HepG2 (cell line): ENCODE results near the gene AGR3. TPM values are rescaled to one million over a fixed set of nuclear protein-coding genes. Genes with fewer than 3 reads are reported as not detected.
A peak's percentile ranks its signal among the peaks of the same experiment; 100 is the strongest.

ENCODE experiments used
- ATAC-seq: fragments of 200-7000 bp; cut with Tn5 transposase; 3 replicates; pipeline ENCODE4 v1.9.1; 2020; ENCODE audit warnings: mild to moderate bottlenecking, moderate library complexity
- BruUV-seq: library from RNA; stranded (reverse); fragments of 400-500 nt; replicated peaks from 2 replicates; lab custom pipeline; 2021; lab: Mats Ljungman, UMichigan
- CTCF ChIA-PET: fragments of 300-600 bp; formaldehyde crosslinking; extraction: SDS; loops from one replicate; lab custom pipeline; 2021; ENCODE audit warnings: low total read pairs, inconsistent platforms, low intra/inter-chr PET ratio; lab: Yijun Ruan, JAX
- POLR2A ChIA-PET: fragments of 350-600 bp; sonication (Branson Sonifier 250); formaldehyde crosslinking; loops from one replicate; lab custom pipeline; 2020; ENCODE audit warnings: antibody characterized with exemption, inconsistent platforms; lab: Yijun Ruan, JAX
- DNase-seq: peaks from one replicate; pipeline ENCODE4 v3.0.0-alpha.2; 2015; ENCODE audit warnings: low spot score
- FAIRE-seq: peaks from 3 replicates; lab custom pipeline; 2011; peaks lifted over from hg19 to GRCh38; lab: Jason Lieb, UNC
- H2AFZ ChIP-seq: one replicate; pipeline ENCODE4 v1.6.1; 2011; ENCODE audit warnings: low read length, inconsistent platforms
- H3K27ac ChIP-seq: fragments of 300-600 bp; 3 replicates; pipeline ENCODE4 v1.8.0; 2011; ENCODE audit warnings: mixed run types, mild to moderate bottlenecking, mixed read lengths, low read length, inconsistent platforms; ENCODE audit not compliant: insufficient read depth; ENCODE audit errors: extremely low read length
- H3K27me3 ChIP-seq, 2 experiments: fragments of 200-600 bp in 1 of 2; 2 replicates in 1 of 2; 3 replicates in 1 of 2; pipeline versions ENCODE4 v1.6.0 to v1.8.0; 2011; ENCODE audit warnings: low read length in 2 of 2, mild to moderate bottlenecking in 2 of 2, moderate library complexity in 2 of 2, inconsistent platforms in 1 of 2; ENCODE audit not compliant: insufficient read depth in 2 of 2, control insufficient read depth in 1 of 2
- H3K36me3 ChIP-seq, 2 experiments: fragments of 200-600 bp in 1 of 2; replicated peaks in 1 of 2; 2 replicates in 1 of 2; 3 replicates in 1 of 2; pipeline versions ENCODE4 v1.5.1 to v1.8.0; 2011; ENCODE audit warnings: low read length in 2 of 2, inconsistent platforms in 1 of 2; ENCODE audit not compliant: insufficient read depth in 2 of 2, control insufficient read depth in 1 of 2
- H3K4me1 ChIP-seq: 2 replicates; pipeline ENCODE4 v1.5.1; 2012; ENCODE audit warnings: low read length, inconsistent platforms; ENCODE audit not compliant: insufficient read depth
- H3K4me2 ChIP-seq: 2 replicates; pipeline ENCODE4 v1.6.0; 2011; ENCODE audit warnings: low read depth, low read length, inconsistent platforms
- H3K4me3 ChIP-seq, 3 experiments: fragments of 200-600 bp in 1 of 3; sonication (generic), shearing (Covaris generic) in 1 of 3; replicated peaks in 1 of 3; 2 replicates each; pipeline ENCODE4 v1.5.1; 2011 to 2016; ENCODE audit warnings: low read length in 3 of 3, inconsistent platforms in 2 of 3, low read depth in 2 of 3, mild to moderate bottlenecking in 2 of 3, control low read depth in 1 of 3, mixed read lengths in 1 of 3; ENCODE audit not compliant: insufficient read depth in 1 of 3
- H3K79me2 ChIP-seq: one replicate; pipeline ENCODE4 v1.6.1; 2011; ENCODE audit warnings: low read length, inconsistent platforms; ENCODE audit not compliant: insufficient read depth
- H3K9ac ChIP-seq: 2 replicates; pipeline ENCODE4 v1.6.0; 2011; ENCODE audit warnings: mild to moderate bottlenecking, low read depth, low read length, inconsistent platforms; ENCODE audit not compliant: insufficient read depth
- H3K9me3 ChIP-seq: 2 replicates; pipeline ENCODE4 v1.5.1; 2012; ENCODE audit warnings: mild to moderate bottlenecking, low read length
- H4K20me1 ChIP-seq: 2 replicates; pipeline ENCODE4 v1.6.0; 2011; ENCODE audit warnings: inconsistent platforms, mild to moderate bottlenecking, low read length, moderate library complexity; ENCODE audit not compliant: insufficient read depth
- ATF4 ChIP-seq, 2 experiments: fragments of 450-650 bp in 1 of 2; sonication (generic) in 1 of 2; formaldehyde crosslinking; IDR thresholded peaks; 2 replicates each; pipeline versions ENCODE4 v1.5.0 to v1.8.0; 2020 to 2022; ENCODE audit warnings: mild to moderate bottlenecking in 1 of 2, missing genetic modification reagents in 1 of 2
- CAMTA2 ChIP-seq: sonication (generic); formaldehyde crosslinking; IDR thresholded peaks from 2 replicates; pipeline ENCODE4 v1.4.0; 2020; ENCODE audit warnings: mild to moderate bottlenecking, missing genetic modification reagents, borderline replicate concordance
- FOSL1 ChIP-seq: sonication (generic); formaldehyde crosslinking; IDR thresholded peaks from 2 replicates; pipeline ENCODE4 v1.9.0; 2021; ENCODE audit warnings: missing genetic modification reagents, borderline replicate concordance
- IRX3 ChIP-seq: sonication (generic); formaldehyde crosslinking; IDR thresholded peaks from 2 replicates; pipeline ENCODE4 v1.8.1; 2023; ENCODE audit warnings: mild to moderate bottlenecking, low read depth, missing genetic modification reagents, borderline replicate concordance
- KDM3A ChIP-seq: IDR thresholded peaks from 2 replicates; pipeline ENCODE4 v1.6.1; 2018; ENCODE audit warnings: low read depth, missing compliant biosample characterization
- MTA1 ChIP-seq: sonication (generic); formaldehyde crosslinking; IDR thresholded peaks from 2 replicates; pipeline ENCODE4 v1.4.0; 2020; ENCODE audit warnings: missing genetic modification reagents, mild to moderate bottlenecking, borderline replicate concordance
- PITX1 ChIP-seq: sonication (generic); formaldehyde crosslinking; IDR thresholded peaks from 2 replicates; pipeline ENCODE4 v1.5.1; 2020; ENCODE audit warnings: mild to moderate bottlenecking, missing genetic modification reagents
- TOPORS ChIP-seq: sonication (generic); formaldehyde crosslinking; IDR thresholded peaks from 2 replicates; pipeline ENCODE4 v1.8.0; 2023; ENCODE audit warnings: mild to moderate bottlenecking, missing genetic modification reagents
- ZHX1 ChIP-seq: sonication (generic); formaldehyde crosslinking; IDR thresholded peaks from 2 replicates; pipeline ENCODE4 v1.8.1; 2022; ENCODE audit warnings: low read depth, mild to moderate bottlenecking, missing genetic modification reagents
- ZMYM3 ChIP-seq: sonication (generic); formaldehyde crosslinking; IDR thresholded peaks from 2 replicates; pipeline ENCODE4 v1.5.1; 2020; ENCODE audit warnings: mild to moderate bottlenecking, missing genetic modification reagents
- ZNF605 ChIP-seq: sonication (generic); formaldehyde crosslinking; IDR thresholded peaks from 2 replicates; pipeline ENCODE4 v1.8.0; 2022; ENCODE audit warnings: mild to moderate bottlenecking, missing genetic modification reagents
- ZXDC ChIP-seq: sonication (generic); formaldehyde crosslinking; IDR thresholded peaks from 2 replicates; pipeline ENCODE4 v1.5.0; 2020; ENCODE audit warnings: mild to moderate bottlenecking, missing genetic modification reagents
- WGBS: methylation state at CpG from one replicate; pipeline ENCODE4 v1.1.6; 2017; ENCODE audit warnings: low lambda C conversion rate; 5-methylcytosine and 5-hydroxymethylcytosine counted together
- in situ Hi-C: cut with HindIII; loops from 2 replicates; pipeline ENCODE4 v1.10.0; 2017; ENCODE audit warnings: low pct_unique_long_range_greater_than_20kb; ENCODE audit not compliant: extremely low pct_ligation_motif_present
- intact Hi-C: fragments of 100-400 bp; cut with micrococcal nuclease; formaldehyde crosslinking; loops from one replicate; pipeline ENCODE4 v1.10.0; 2022; ENCODE audit not compliant: unreplicated experiment
- polyA plus RNA-seq, 8 experiments: library from polyadenylated mRNA; depleted of rRNA in 3 of 8; stranded (reverse) in 7 of 8; unstranded in 1 of 8; fragments of >200 nt; fragmentation: Illumina TruSeq in 4 of 8; extraction: Trizol in 4 of 8; gene quantifications; 2 replicates each; pipeline versions ENCODE4 v1.2.1 to v1.2.3, GENCODE V29; 2011 to 2016; ENCODE audit warnings: low read depth in 4 of 8, missing spikeins in 1 of 8, mixed read lengths in 1 of 8; ENCODE audit not compliant: insufficient read depth in 1 of 8
- total RNA-seq, 5 experiments: library from RNA; depleted of rRNA; stranded (reverse); fragments of >200 nt; fragmentation: Illumina TruSeq; extraction: Trizol; gene quantifications; 2 replicates each; pipeline ENCODE4 v1.2.3, GENCODE V29; 2016; ENCODE audit warnings: low read depth in 1 of 5
- TF ChIP-seq, protein P1 (sequence below): sonication (generic); formaldehyde crosslinking; IDR thresholded peaks from 2 replicates; pipeline ENCODE4 v1.8.0; 2022; ENCODE audit warnings: mild to moderate bottlenecking, missing genetic modification reagents

The AGR3 gene
- total and polyA plus RNA-seq, 2 of the 13 experiments (the other 11 are each of a cell fraction or from before 2014, with no cell fraction given): not detected

DNA sequence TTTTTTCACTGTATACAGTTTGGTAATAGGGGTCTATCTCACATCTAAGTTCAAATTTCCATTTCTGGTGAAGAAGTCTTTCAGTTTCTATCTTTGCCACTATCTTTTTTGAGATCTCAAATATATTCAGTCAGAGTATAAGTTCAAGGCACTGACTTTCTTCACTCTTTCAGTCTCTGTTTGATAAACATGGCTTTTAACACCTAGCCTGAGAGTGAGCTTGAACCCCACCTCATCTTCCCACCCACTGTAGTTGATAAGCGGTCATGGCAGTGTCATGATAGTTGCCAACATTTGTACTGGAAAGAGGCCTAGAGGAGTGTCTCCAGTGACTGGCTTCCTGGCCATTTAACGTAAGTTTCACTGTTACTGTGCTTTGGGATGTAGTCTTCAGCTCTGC is 41.2 kb upstream of the AGR3 start (continued):
- no peak for TF ChIP-seq ZNF605 (CRISPR knock-in tag)
- TF ChIP-seq ZXDC (CRISPR knock-in tag): no peak
- TF ChIP-seq PITX1 (CRISPR knock-in tag): no peak
- TF ChIP-seq TOPORS (CRISPR knock-in tag): no peak
- TF ChIP-seq, protein P1, sequence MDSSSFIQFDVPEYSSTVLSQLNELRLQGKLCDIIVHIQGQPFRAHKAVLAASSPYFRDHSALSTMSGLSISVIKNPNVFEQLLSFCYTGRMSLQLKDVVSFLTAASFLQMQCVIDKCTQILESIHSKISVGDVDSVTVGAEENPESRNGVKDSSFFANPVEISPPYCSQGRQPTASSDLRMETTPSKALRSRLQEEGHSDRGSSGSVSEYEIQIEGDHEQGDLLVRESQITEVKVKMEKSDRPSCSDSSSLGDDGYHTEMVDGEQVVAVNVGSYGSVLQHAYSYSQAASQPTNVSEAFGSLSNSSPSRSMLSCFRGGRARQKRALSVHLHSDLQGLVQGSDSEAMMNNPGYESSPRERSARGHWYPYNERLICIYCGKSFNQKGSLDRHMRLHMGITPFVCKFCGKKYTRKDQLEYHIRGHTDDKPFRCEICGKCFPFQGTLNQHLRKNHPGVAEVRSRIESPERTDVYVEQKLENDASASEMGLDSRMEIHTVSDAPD: no peak
- TF ChIP-seq MTA1 (CRISPR knock-in tag): no peak

GRCh38 chr7:16921644-16922257 is 40.0 kb upstream of the AGR3 start:
- H3K27me3 ChIP-seq: no peaks in the 10 kb centered on the region
- peaks cover 5% of the 10 kb centered on the region; the same call in 1 of the 2 replicates for H3K9me3 ChIP-seq
- H4K20me1 ChIP-seq: no peaks in the 10 kb centered on the region
- H3K27ac ChIP-seq: no peak overlapping the region
- H3K79me2 ChIP-seq: no peaks in the 10 kb centered on the region
- in situ Hi-C loops (no loop called here), intact Hi-C loops (no loop called here)
- H2AFZ ChIP-seq: no peak overlapping the region
- H3K36me3 ChIP-seq: no peaks in the 10 kb centered on the region
- peak; percentile 46; the same call in 2 of the 3 replicates for ATAC-seq
- BruUV-seq: no TSS peak
- no peak overlapping the region for H3K9ac ChIP-seq
- FAIRE-seq: no peak
- H3K4me1 ChIP-seq: peaks cover 16% of the 10 kb centered on the region
- no peak for DNase-seq
- no peak overlapping the region for H3K4me3 ChIP-seq
- POLR2A ChIA-PET: no interaction called here
- CTCF ChIA-PET: no interaction called here
- H3K4me2 ChIP-seq: peak overlapping the region; percentile 18; the same call in 1 of the 2 replicates
- 15% methylated on average over 3 of the region's 3 CpGs for WGBS
- TF ChIP-seq IRX3 (no peak), ZMYM3 (CRISPR knock-in tag) (no peak), CAMTA2 (CRISPR knock-in tag) (no peak), FOSL1 (CRISPR knock-in tag) (no peak), KDM3A (CRISPR knock-in tag) (no peak), ZHX1 (CRISPR knock-in tag) (no peak), ATF4 (CRISPR knock-in tag; IDR thresholded peaks at IDR 0.05) (no peak)
